ENCODE results near the gene AFAP1L1. TPM values are rescaled to one million over a fixed set of nuclear protein-coding genes. Genes with fewer than 3 reads are reported as not detected.

AFAP1L1 gene
- total RNA-seq, 1 experiment from 2014 or later: 10.3 TPM

DNA sequence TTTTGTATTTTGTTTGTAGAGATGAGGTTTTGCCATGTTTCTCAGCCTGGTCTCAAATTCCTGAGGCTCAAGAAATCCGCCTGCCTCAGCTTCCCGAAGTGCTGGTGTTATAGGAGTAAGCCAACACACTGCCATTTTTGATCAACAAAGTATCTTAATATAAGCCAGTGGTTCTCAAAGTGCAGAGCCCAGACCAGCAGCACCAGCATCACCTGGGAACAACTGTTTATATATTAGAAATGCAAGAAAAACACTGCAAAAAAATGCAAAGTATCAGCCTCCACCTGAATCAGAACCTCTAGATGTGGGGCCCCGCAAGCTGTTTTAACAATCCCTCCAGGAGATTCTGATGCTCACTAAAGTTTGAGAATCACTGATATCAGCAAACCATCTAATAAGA, 101.3 kb downstream of the AFAP1L1 start:
- Mint-ChIP-seq H3K9me3 (ENCODE audit: low read depth, unreplicated experiment) (no peaks in the 10 kb centered on the region), H3K36me3 (ENCODE audit: insufficient read depth, unreplicated experiment) (peaks cover 5% of the 10 kb centered on the region), H3K4me3 (ENCODE audit: low read depth, unreplicated experiment) (no peak overlapping the region), H3K4me1 (ENCODE audit: low read depth, unreplicated experiment) (no peaks in the 10 kb centered on the region), H3K27ac (ENCODE audit: unreplicated experiment) (no peak overlapping the region), H3K27me3 (ENCODE audit: unreplicated experiment) (peaks cover 9% of the 10 kb centered on the region)
- no peak for DNase-seq
- BruUV-seq (replicated peaks): no TSS peak
- TF ChIP-seq, protein P1, sequence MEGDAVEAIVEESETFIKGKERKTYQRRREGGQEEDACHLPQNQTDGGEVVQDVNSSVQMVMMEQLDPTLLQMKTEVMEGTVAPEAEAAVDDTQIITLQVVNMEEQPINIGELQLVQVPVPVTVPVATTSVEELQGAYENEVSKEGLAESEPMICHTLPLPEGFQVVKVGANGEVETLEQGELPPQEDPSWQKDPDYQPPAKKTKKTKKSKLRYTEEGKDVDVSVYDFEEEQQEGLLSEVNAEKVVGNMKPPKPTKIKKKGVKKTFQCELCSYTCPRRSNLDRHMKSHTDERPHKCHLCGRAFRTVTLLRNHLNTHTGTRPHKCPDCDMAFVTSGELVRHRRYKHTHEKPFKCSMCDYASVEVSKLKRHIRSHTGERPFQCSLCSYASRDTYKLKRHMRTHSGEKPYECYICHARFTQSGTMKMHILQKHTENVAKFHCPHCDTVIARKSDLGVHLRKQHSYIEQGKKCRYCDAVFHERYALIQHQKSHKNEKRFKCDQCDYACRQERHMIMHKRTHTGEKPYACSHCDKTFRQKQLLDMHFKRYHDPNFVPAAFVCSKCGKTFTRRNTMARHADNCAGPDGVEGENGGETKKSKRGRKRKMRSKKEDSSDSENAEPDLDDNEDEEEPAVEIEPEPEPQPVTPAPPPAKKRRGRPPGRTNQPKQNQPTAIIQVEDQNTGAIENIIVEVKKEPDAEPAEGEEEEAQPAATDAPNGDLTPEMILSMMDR (IDR thresholded peaks at IDR 0.05; ENCODE audit: unreplicated experiment): no peak
- intact Hi-C loops (cut with micrococcal nuclease; ENCODE audit: unreplicated experiment): no loop called here
- CTCF ChIA-PET: interaction anchor here (1.4 kb wide), 1 partner anchor 179 kb away, joined by 4 read pairs; the partner anchor contains the start of gene CSNK1A1

DNA sequence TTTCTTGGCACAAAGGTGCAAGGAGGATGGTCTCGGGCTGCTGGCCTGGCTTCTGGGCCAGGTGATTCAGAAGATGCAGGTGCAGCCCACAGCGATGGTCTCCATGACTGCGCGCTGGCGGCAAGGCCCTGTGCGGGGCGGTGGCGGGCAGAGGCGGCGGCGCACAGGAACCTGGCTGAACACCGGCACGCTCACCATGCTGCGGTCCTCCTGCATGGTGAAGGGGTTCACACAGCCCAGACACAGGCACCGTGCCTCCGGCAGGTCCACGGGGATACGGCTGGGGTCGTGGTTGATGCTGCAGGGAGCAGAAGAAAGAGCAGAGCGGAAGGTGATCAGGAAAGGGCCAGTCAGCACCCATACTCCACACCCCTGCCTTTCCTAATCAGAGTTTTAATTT, 102.6 kb downstream of the AFAP1L1 start:
- intact Hi-C loops (cut with micrococcal nuclease; ENCODE audit: unreplicated experiment): no loop called here
- CTCF ChIA-PET: interaction anchor here (1.4 kb wide), 1 partner anchor 177 kb away, joined by 4 read pairs; the partner anchor contains the start of gene CSNK1A1
- BruUV-seq (replicated peaks): no TSS peak

GRCh38 chr5:149374801-149375200, 103.1 kb downstream of the AFAP1L1 start:
- Mint-ChIP-seq H3K4me3 (ENCODE audit: low read depth, unreplicated experiment) (no peak overlapping the region), H3K27me3 (ENCODE audit: unreplicated experiment) (peaks cover 28% of the 10 kb centered on the region), H3K36me3 (ENCODE audit: insufficient read depth, unreplicated experiment) (peaks cover 5% of the 10 kb centered on the region), H3K4me1 (ENCODE audit: low read depth, unreplicated experiment) (no peaks in the 10 kb centered on the region), H3K27ac (ENCODE audit: unreplicated experiment) (no peak overlapping the region), H3K9me3 (ENCODE audit: low read depth, unreplicated experiment) (no peaks in the 10 kb centered on the region)
- intact Hi-C loops (cut with micrococcal nuclease; ENCODE audit: unreplicated experiment): no loop called here
- TF ChIP-seq, protein P1 (IDR thresholded peaks at IDR 0.05; ENCODE audit: unreplicated experiment): no peak
- DNase-seq: no peak
- CTCF ChIA-PET: interaction anchor here (1.2 kb wide), 1 partner anchor 8 kb away, joined by 3 read pairs; no protein-coding TSS in a partner anchor
- BruUV-seq (replicated peaks): no TSS peak

More for the DNA sequence above, 102.6 kb downstream of the AFAP1L1 start:
- H3K9me3 Mint-ChIP-seq (ENCODE audit: low read depth, unreplicated experiment): no peaks in the 10 kb centered on the region
- peaks cover 23% of the 10 kb centered on the region for H3K27me3 Mint-ChIP-seq (ENCODE audit: unreplicated experiment)
- no peak overlapping the region for H3K4me3 Mint-ChIP-seq (ENCODE audit: low read depth, unreplicated experiment)
- H3K36me3 Mint-ChIP-seq (ENCODE audit: insufficient read depth, unreplicated experiment): peaks cover 5% of the 10 kb centered on the region
- TF ChIP-seq, protein P1 (IDR thresholded peaks at IDR 0.05; ENCODE audit: unreplicated experiment): no peak
- no peak for DNase-seq
- no peak overlapping the region for H3K27ac Mint-ChIP-seq (ENCODE audit: unreplicated experiment)
- H3K4me1 Mint-ChIP-seq (ENCODE audit: low read depth, unreplicated experiment): no peaks in the 10 kb centered on the region

DNA sequence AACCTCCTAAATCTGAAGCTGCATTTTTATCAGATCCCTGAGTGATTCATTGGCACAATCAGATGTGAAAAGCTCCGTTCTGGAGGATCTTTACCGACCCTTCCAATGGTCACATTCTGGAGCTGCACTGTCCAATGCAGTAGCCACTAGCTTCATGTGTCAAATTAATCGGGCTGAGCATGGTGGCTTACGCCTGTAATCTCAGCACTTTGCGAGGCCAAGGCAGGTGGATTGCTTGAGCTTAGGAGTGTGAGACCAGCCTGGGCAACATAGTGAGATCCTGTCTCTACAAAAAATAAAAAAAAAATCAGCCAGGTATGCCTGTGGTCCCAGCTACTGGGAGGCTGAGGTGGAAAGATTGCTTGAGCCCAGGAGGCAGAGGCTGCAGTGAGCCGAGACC, 103.8 kb downstream of the AFAP1L1 start:
- Mint-ChIP-seq H3K36me3 (ENCODE audit: insufficient read depth, unreplicated experiment) (peaks cover 5% of the 10 kb centered on the region), H3K4me1 (ENCODE audit: low read depth, unreplicated experiment) (no peaks in the 10 kb centered on the region), H3K4me3 (ENCODE audit: low read depth, unreplicated experiment) (no peak overlapping the region), H3K9me3 (ENCODE audit: low read depth, unreplicated experiment) (no peaks in the 10 kb centered on the region), H3K27ac (ENCODE audit: unreplicated experiment) (no peak overlapping the region), H3K27me3 (ENCODE audit: unreplicated experiment) (peaks cover 34% of the 10 kb centered on the region)
- CTCF ChIA-PET: interaction anchor here (1.2 kb wide), 1 partner anchor 8 kb away, joined by 3 read pairs; no protein-coding TSS in a partner anchor
- DNase-seq: no peak
- TF ChIP-seq, protein P1 (IDR thresholded peaks at IDR 0.05; ENCODE audit: unreplicated experiment): no peak
- no TSS peak for BruUV-seq (replicated peaks)
- intact Hi-C loops (cut with micrococcal nuclease; ENCODE audit: unreplicated experiment): no loop called here
